Hair follicular keratinocyte (primary cell): ENCODE measurements around the gene BICD2. TPM values are rescaled to one million over a fixed set of nuclear protein-coding genes. Genes with fewer than 3 reads are reported as not detected.

Experiments
- total RNA-seq: library from RNA; depleted of rRNA; stranded (reverse); fragments of >200 nt; gene quantifications from 2 replicates; pipeline ENCODE4 v1.2.3, GENCODE V29; 2015

BICD2 gene
- total RNA-seq = 65.1 and 68.9 TPM in 2 replicates

DNA sequence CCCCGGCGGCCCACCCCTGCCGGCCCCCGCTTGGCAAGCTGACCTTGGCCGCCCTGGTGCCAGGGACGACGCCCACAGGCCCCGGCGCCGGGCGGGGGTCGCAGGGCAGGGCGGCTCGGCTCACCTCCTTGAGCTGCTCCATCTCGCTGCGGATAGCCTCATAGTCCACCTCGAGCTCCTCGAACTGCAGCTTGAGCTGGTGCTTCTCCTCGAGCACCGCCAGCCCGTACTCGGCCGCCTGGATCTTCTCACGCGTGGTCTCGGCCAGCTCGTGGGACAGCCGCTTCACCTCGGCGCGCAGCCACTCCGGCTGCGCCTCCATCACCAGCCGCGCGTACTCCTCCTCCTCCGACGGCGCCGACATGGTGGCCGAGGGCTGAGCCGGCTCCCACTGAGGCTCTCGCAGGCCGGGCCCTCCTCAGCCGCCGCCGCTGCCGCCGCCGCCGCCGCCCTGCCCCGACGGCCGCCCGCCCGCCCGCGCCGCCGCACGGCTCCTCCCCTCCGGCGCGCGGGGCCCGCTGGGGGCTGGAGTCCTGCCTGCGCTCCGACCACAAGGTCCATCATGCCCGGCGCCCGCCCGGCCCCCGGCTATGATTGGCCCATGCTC lies at the start of gene BICD2:
BICD2 (minus strand) TSS at position 453 of the 607 bp plus-strand sequence; CDS start at position 364, 89 bp downstream.

DNA sequence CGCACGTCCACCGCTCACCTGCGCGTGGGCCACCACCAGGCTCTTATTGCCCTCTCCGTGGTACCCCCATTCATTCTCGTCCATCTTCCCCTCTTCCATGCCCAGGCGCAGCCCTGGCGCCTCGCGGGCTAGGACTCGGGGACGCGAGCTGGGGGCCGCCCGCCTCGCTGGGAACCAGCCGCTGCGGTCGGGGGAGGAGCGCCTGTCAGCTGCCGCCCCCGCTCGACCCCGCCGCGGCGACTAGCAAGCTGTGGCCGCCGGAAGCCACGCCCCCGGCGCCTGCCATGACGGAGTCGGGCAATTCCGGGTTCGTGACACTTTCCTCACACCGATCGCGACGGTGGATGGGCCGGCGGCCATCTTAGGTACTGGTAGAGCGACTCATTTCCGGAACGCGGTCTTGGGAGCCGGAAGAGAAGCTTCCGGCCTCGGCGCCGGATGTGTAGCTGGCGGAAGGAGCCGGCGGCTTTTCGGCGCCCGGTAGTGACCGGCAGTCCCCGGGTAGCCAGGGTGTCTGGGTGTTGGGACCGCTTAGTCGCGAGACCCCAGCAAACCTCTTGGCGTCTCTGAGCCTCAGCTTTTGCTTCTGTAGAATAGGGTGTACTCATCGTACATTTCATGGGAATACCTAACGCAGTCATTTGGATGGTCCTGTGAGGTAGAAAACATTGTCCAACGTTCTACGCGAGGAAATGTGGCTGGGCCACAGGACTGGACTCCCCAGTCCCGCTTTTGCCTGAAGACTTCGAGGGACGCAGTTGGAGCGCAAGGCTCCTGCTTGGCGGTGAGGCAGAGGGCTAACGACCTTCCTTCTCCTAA lies 94.5 kb downstream of the BICD2 start, which contains the start of gene IPPK:
IPPK (minus strand) TSS at position 242 of the 819 bp plus-strand sequence; CDS start at position 99, 143 bp downstream.

Other genes with a start within 250 kb of the BICD2 start
- 0.62 and 0.84 TPM in 2 replicates for gene ECM2, start 228.8 kb downstream of the BICD2 start, total RNA-seq
- gene IPPK, start 94.7 kb downstream of the BICD2 start, total RNA-seq = 16.3 and 20.1 TPM in 2 replicates
- gene ZNF484, start 113.2 kb upstream of the BICD2 start, total RNA-seq = 3.6 and 4.3 TPM in 2 replicates
- gene FGD3, start 182.7 kb upstream of the BICD2 start, total RNA-seq = 0.04 and 0.16 TPM in 2 replicates